HepG2 (cell line): Measurements from ENCODE around the gene SSC5D. TPM values are rescaled to one million over a fixed set of nuclear protein-coding genes. Genes with fewer than 3 reads are reported as not detected.

Experiments
- FOXA1 ChIP-seq, 2 experiments: fragments of 450-650 bp in 1 of 2; sonication (generic) in 1 of 2; formaldehyde crosslinking in 1 of 2; IDR thresholded peaks; 2 replicates each; pipeline versions ENCODE4 v1.4.0 to v1.6.1; 2016 to 2020; ENCODE audit warnings: missing genetic modification reagents in 1 of 2
- FOXM1 ChIP-seq: sonication (generic); formaldehyde crosslinking; IDR thresholded peaks from 2 replicates; pipeline ENCODE4 v1.5.0; 2020; ENCODE audit warnings: missing genetic modification reagents
- HNRNPL ChIP-seq: fragments of 200-400 bp; formaldehyde crosslinking; IDR thresholded peaks from 2 replicates; pipeline ENCODE4 v1.6.1; 2017; ENCODE audit warnings: mild to moderate bottlenecking, low read depth, low read length
- NR2C2 ChIP-seq: sonication (generic); formaldehyde crosslinking; IDR thresholded peaks from 2 replicates; pipeline ENCODE4 v1.4.0; 2020; ENCODE audit warnings: missing genetic modification reagents, mild to moderate bottlenecking, moderate library complexity, borderline replicate concordance
- TCF12 ChIP-seq, 2 experiments: fragments of 450-650 bp in 1 of 2; sonication (generic) in 1 of 2; formaldehyde crosslinking in 1 of 2; IDR thresholded peaks; 2 replicates each; pipeline versions ENCODE4 v1.6.1 to v1.8.0; 2017 to 2022; ENCODE audit warnings: antibody characterized with exemption in 1 of 2, mild to moderate bottlenecking in 1 of 2, missing genetic modification reagents in 1 of 2, moderate library complexity in 1 of 2
- ZBTB3 ChIP-seq: sonication (generic); formaldehyde crosslinking; IDR thresholded peaks from 2 replicates; pipeline ENCODE4 v1.4.0; 2020; ENCODE audit warnings: low read depth, mild to moderate bottlenecking, moderate library complexity, missing genetic modification reagents, borderline replicate concordance
- ZNF34 ChIP-seq: sonication (generic); formaldehyde crosslinking; IDR thresholded peaks from 2 replicates; pipeline ENCODE4 v1.4.0; 2020; ENCODE audit warnings: mild to moderate bottlenecking, missing genetic modification reagents, borderline replicate concordance
- ZNF570 ChIP-seq: sonication (generic); formaldehyde crosslinking; IDR thresholded peaks from 2 replicates; pipeline ENCODE4 v1.4.0; 2020; ENCODE audit warnings: mild to moderate bottlenecking, missing genetic modification reagents, borderline replicate concordance
- ZNF577 ChIP-seq: sonication (generic); formaldehyde crosslinking; IDR thresholded peaks from 2 replicates; pipeline ENCODE4 v1.4.0; 2020; ENCODE audit warnings: mild to moderate bottlenecking, low read depth, missing genetic modification reagents, borderline replicate concordance
- ZNF614 ChIP-seq: IDR thresholded peaks from 2 replicates; pipeline ENCODE4 v1.6.1; 2018; ENCODE audit warnings: missing biosample characterization, missing genetic modification reagents, inconsistent platforms, borderline replicate concordance
- ZNF652 ChIP-seq: IDR thresholded peaks from 2 replicates; pipeline ENCODE4 v1.6.1; 2016; ENCODE audit warnings: low read depth, borderline replicate concordance
- ZNF713 ChIP-seq: sonication (generic); formaldehyde crosslinking; IDR thresholded peaks from 2 replicates; pipeline ENCODE4 v1.4.0; 2020; ENCODE audit warnings: mild to moderate bottlenecking, missing genetic modification reagents
- ZNF780A ChIP-seq: sonication (generic); formaldehyde crosslinking; IDR thresholded peaks from 2 replicates; pipeline ENCODE4 v1.8.0; 2022; ENCODE audit warnings: mild to moderate bottlenecking, missing genetic modification reagents, moderate library complexity
- polyA plus RNA-seq, 8 experiments: library from polyadenylated mRNA; depleted of rRNA in 3 of 8; stranded (reverse) in 7 of 8; unstranded in 1 of 8; fragments of >200 nt; fragmentation: Illumina TruSeq in 4 of 8; extraction: Trizol in 4 of 8; gene quantifications; 2 replicates each; pipeline versions ENCODE4 v1.2.1 to v1.2.3, GENCODE V29; 2011 to 2016; ENCODE audit warnings: low read depth in 4 of 8, missing spikeins in 1 of 8, mixed read lengths in 1 of 8; ENCODE audit not compliant: insufficient read depth in 1 of 8
- total RNA-seq, 5 experiments: library from RNA; depleted of rRNA; stranded (reverse); fragments of >200 nt; fragmentation: Illumina TruSeq; extraction: Trizol; gene quantifications; 2 replicates each; pipeline ENCODE4 v1.2.3, GENCODE V29; 2016; ENCODE audit warnings: low read depth in 1 of 5
- TF ChIP-seq, protein P1 (sequence below): sonication (generic); formaldehyde crosslinking; IDR thresholded peaks from 2 replicates; pipeline ENCODE4 v1.4.0; 2020; ENCODE audit warnings: missing genetic modification reagents
- TF ChIP-seq, protein P2 (sequence below): sonication (generic); formaldehyde crosslinking; IDR thresholded peaks from 2 replicates; pipeline ENCODE4 v1.5.0; 2020; ENCODE audit warnings: missing genetic modification reagents
- TF ChIP-seq, protein P3 (sequence below): IDR thresholded peaks from 2 replicates; pipeline ENCODE4 v1.6.1; 2016; ENCODE audit warnings: low read depth, missing genetic modification reagents, missing compliant biosample characterization
- TF ChIP-seq, protein P4 (sequence below): sonication (generic); formaldehyde crosslinking; IDR thresholded peaks from 2 replicates; pipeline ENCODE4 v1.5.1; 2020; ENCODE audit warnings: mild to moderate bottlenecking, moderate library complexity, missing genetic modification reagents
- TF ChIP-seq, protein P5 (sequence below): IDR thresholded peaks from 2 replicates; pipeline ENCODE4 v1.6.1; 2016

The SSC5D gene
- total and polyA plus RNA-seq, 2 of the 13 experiments (the other 11 are each of a cell fraction or from before 2014, with no cell fraction given): not detected

DNA sequence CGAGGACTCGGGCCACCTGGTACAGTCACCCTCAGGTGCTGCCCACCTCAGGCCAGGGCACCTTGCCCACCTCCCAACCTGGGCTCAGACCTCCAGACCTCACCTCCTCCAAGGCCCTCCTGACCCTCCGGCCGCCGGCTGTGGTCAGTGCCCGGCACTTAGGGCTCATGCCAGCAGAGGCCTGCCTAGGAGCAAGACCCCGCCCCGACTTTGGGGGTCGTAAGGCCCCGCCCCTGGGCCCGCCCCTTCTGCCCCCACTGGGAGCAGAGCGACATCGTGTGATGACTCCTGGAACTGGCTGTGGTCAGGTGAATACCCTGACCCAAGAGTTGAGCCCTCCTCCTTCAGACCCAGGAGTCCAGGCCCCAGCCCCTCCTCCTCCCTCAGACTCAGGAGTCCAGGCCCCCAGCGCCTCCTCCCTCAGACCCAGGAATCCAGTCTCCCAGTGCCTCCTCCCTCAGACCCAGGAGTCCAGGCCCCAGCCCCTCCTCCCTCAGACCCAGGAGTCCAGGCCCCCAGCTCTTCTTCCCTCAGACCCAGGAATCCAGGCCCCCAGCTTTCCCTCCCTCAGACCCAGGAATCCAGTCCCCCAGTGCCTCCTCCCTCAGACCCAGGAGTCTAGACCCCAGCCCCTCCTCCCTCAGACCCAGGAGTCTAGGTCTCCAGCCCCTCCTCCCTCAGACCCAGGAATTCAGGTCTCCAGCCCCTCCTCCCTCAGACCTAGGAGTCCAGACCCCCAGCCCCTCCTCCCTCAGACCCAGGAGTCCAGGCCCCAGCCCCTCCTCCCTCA, 48.9 kb downstream of the SSC5D start, which contains the start of gene SBK2 (continued):
- TF ChIP-seq, protein P1, sequence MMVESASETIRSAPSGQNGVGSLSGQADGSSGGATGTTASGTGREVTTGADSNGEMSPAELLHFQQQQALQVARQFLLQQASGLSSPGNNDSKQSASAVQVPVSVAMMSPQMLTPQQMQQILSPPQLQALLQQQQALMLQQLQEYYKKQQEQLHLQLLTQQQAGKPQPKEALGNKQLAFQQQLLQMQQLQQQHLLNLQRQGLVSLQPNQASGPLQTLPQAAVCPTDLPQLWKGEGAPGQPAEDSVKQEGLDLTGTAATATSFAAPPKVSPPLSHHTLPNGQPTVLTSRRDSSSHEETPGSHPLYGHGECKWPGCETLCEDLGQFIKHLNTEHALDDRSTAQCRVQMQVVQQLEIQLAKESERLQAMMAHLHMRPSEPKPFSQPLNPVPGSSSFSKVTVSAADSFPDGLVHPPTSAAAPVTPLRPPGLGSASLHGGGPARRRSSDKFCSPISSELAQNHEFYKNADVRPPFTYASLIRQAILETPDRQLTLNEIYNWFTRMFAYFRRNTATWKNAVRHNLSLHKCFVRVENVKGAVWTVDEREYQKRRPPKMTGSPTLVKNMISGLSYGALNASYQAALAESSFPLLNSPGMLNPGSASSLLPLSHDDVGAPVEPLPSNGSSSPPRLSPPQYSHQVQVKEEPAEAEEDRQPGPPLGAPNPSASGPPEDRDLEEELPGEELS (CRISPR knock-in tag): no peak
- TF ChIP-seq ZNF570 (CRISPR knock-in tag): no peak
- TF ChIP-seq NR2C2 (CRISPR knock-in tag): no peak
- no peak for TF ChIP-seq FOXM1 (CRISPR knock-in tag)
- TF ChIP-seq ZBTB3: no peak
- TF ChIP-seq ZNF780A (CRISPR knock-in tag): no peak
- TF ChIP-seq, protein P2, sequence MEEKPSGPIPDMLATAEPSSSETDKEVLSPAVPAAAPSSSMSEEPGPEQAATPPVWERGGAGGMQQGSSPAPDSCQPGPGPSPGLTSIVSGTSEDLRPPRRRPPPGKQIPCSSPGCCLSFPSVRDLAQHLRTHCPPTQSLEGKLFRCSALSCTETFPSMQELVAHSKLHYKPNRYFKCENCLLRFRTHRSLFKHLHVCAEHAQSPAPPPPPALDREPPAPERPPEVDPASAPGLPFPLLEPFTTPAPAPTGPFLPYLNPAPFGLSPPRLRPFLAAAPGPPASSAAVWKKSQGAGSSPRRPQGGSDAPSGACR (CRISPR knock-in tag): no peak
- TF ChIP-seq ZNF577 (CRISPR knock-in tag): no peak
- no peak for TF ChIP-seq FOXA1 (IDR thresholded peaks at IDR 0.05)
- TF ChIP-seq FOXA1 (CRISPR knock-in tag; IDR thresholded peaks at IDR 0.05): no peak
- TF ChIP-seq, protein P3, sequence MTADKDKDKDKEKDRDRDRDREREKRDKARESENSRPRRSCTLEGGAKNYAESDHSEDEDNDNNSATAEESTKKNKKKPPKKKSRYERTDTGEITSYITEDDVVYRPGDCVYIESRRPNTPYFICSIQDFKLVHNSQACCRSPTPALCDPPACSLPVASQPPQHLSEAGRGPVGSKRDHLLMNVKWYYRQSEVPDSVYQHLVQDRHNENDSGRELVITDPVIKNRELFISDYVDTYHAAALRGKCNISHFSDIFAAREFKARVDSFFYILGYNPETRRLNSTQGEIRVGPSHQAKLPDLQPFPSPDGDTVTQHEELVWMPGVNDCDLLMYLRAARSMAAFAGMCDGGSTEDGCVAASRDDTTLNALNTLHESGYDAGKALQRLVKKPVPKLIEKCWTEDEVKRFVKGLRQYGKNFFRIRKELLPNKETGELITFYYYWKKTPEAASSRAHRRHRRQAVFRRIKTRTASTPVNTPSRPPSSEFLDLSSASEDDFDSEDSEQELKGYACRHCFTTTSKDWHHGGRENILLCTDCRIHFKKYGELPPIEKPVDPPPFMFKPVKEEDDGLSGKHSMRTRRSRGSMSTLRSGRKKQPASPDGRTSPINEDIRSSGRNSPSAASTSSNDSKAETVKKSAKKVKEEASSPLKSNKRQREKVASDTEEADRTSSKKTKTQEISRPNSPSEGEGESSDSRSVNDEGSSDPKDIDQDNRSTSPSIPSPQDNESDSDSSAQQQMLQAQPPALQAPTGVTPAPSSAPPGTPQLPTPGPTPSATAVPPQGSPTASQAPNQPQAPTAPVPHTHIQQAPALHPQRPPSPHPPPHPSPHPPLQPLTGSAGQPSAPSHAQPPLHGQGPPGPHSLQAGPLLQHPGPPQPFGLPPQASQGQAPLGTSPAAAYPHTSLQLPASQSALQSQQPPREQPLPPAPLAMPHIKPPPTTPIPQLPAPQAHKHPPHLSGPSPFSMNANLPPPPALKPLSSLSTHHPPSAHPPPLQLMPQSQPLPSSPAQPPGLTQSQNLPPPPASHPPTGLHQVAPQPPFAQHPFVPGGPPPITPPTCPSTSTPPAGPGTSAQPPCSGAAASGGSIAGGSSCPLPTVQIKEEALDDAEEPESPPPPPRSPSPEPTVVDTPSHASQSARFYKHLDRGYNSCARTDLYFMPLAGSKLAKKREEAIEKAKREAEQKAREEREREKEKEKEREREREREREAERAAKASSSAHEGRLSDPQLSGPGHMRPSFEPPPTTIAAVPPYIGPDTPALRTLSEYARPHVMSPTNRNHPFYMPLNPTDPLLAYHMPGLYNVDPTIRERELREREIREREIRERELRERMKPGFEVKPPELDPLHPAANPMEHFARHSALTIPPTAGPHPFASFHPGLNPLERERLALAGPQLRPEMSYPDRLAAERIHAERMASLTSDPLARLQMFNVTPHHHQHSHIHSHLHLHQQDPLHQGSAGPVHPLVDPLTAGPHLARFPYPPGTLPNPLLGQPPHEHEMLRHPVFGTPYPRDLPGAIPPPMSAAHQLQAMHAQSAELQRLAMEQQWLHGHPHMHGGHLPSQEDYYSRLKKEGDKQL: no peak
- TF ChIP-seq, protein P4, sequence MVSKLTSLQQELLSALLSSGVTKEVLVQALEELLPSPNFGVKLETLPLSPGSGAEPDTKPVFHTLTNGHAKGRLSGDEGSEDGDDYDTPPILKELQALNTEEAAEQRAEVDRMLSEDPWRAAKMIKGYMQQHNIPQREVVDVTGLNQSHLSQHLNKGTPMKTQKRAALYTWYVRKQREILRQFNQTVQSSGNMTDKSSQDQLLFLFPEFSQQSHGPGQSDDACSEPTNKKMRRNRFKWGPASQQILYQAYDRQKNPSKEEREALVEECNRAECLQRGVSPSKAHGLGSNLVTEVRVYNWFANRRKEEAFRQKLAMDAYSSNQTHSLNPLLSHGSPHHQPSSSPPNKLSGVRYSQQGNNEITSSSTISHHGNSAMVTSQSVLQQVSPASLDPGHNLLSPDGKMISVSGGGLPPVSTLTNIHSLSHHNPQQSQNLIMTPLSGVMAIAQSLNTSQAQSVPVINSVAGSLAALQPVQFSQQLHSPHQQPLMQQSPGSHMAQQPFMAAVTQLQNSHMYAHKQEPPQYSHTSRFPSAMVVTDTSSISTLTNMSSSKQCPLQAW (CRISPR knock-in tag): no peak
- TF ChIP-seq, protein P5, sequence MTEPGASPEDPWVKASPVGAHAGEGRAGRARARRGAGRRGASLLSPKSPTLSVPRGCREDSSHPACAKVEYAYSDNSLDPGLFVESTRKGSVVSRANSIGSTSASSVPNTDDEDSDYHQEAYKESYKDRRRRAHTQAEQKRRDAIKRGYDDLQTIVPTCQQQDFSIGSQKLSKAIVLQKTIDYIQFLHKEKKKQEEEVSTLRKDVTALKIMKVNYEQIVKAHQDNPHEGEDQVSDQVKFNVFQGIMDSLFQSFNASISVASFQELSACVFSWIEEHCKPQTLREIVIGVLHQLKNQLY (CRISPR knock-in tag): no peak
- no peak for TF ChIP-seq ZNF614 (CRISPR knock-in tag)
- TF ChIP-seq ZNF34 (CRISPR knock-in tag): no peak
- TF ChIP-seq ZNF713: no peak
- TF ChIP-seq TCF12 (IDR thresholded peaks at IDR 0.05): no peak
- no peak for TF ChIP-seq TCF12 (CRISPR knock-in tag; IDR thresholded peaks at IDR 0.05)
- no peak for TF ChIP-seq ZNF652 (CRISPR knock-in tag)
- 0 out of 2 replicates have a peak, but pooled peaks have one; percentile 53 for TF ChIP-seq HNRNPL
